GM06990 (cell line): ENCODE data around the gene NLRP6.
"Not testable (repeated sequence)": the region's sequence is repeated elsewhere in the genome, so short reads cannot be mapped to it uniquely, and the experiment has no call there.

Experiments used
- DNase-seq: peaks from one replicate; pipeline ENCODE4 v3.0.0-alpha.2; 2011; ENCODE audit not compliant: insufficient read length; ENCODE audit errors: extremely low read depth
- H3K27me3 ChIP-seq: replicated peaks from 2 replicates; pipeline ENCODE4 v1.6.0; 2011; ENCODE audit warnings: low read length; ENCODE audit not compliant: control insufficient read depth, insufficient read depth
- H3K36me3 ChIP-seq: 2 replicates; pipeline ENCODE4 v1.5.1; 2011; ENCODE audit warnings: low read length; ENCODE audit not compliant: control insufficient read depth, insufficient read depth
- H3K4me3 ChIP-seq: replicated peaks from 2 replicates; pipeline ENCODE4 v1.5.1; 2011; ENCODE audit warnings: low read depth, mild to moderate bottlenecking, control low read depth, low read length
- CTCF ChIP-seq: IDR thresholded peaks from 2 replicates; pipeline ENCODE4 v1.5.1; 2011; ENCODE audit warnings: low read length, control low read depth, mild to moderate bottlenecking, inconsistent platforms; ENCODE audit not compliant: insufficient read depth, poor library complexity, severe bottlenecking

Gene NLRP6

GRCh38 chr11:315051-315481 lies 36.9 kb downstream of the NLRP6 start:
- Histone ChIP-seq H3K36me3 (peaks cover 4% of the 10 kb centered on the region; the same call in 1 of the 2 replicates), H3K27me3 (no peaks in the 10 kb centered on the region), H3K4me3 (peak overlapping the region; percentile 77)
- no peak for TF ChIP-seq CTCF
- DNase-seq, result no peak

GRCh38 chr11:315516-315994 lies 37.3 kb downstream of the NLRP6 start:
- Histone ChIP-seq H3K4me3 (peak overlapping the region; percentile 77), H3K36me3 (peaks cover 4% of the 10 kb centered on the region; the same call in 1 of the 2 replicates), H3K27me3 (no peaks in the 10 kb centered on the region)
- no peak for TF ChIP-seq CTCF
- DNase-seq, result no peak

- H3K4me3 ChIP-seq, result peak overlapping the region; percentile 77
Observed at GRCh38 chr11:316031-316701, 38.0 kb downstream of the NLRP6 start.

GRCh38 chr11:316891-317301 lies 38.7 kb downstream of the NLRP6 start:
- H3K4me3 ChIP-seq, result peak overlapping the region; percentile 77
- peaks cover 4% of the 10 kb centered on the region; the same call in 1 of the 2 replicates for H3K36me3 ChIP-seq
- no peak for TF ChIP-seq CTCF
- no peaks in the 10 kb centered on the region for H3K27me3 ChIP-seq
- DNase-seq, result no peak

More at GRCh38 chr11:316031-316701, 38.0 kb downstream of the NLRP6 start:
- no peak for TF ChIP-seq CTCF
- Histone ChIP-seq H3K36me3 (peaks cover 4% of the 10 kb centered on the region; the same call in 1 of the 2 replicates), H3K27me3 (no peaks in the 10 kb centered on the region)
- peak; percentile 44 for DNase-seq

GRCh38 chr11:317668-318404 lies 39.6 kb downstream of the NLRP6 start:
- not testable (repeated sequence) for DNase-seq, H3K36me3 ChIP-seq, H3K27me3 ChIP-seq
- peak overlapping the region; percentile 38 for H3K4me3 ChIP-seq

GRCh38 chr11:318405-319120 lies 40.4 kb downstream of the NLRP6 start:
- not testable (repeated sequence) for DNase-seq, H3K27me3 ChIP-seq, H3K36me3 ChIP-seq
- peak overlapping the region; percentile 55 for H3K4me3 ChIP-seq

GRCh38 chr11:319121-319887 lies 41.1 kb downstream of the NLRP6 start:
- peak overlapping the region; percentile 55 for H3K4me3 ChIP-seq
- not testable (repeated sequence) for H3K36me3 ChIP-seq, H3K27me3 ChIP-seq, DNase-seq

GRCh38 chr11:319888-320273 lies 41.7 kb downstream of the NLRP6 start:
- not testable (repeated sequence) for H3K36me3 ChIP-seq, DNase-seq, H3K27me3 ChIP-seq, H3K4me3 ChIP-seq
